Measurements from ENCODE around the gene TERB1. TPM values are rescaled to one million over a fixed set of nuclear protein-coding genes. Genes with fewer than 3 reads are reported as not detected.

TERB1 gene
- total and polyA plus RNA-seq, 4 donors, result 0.10 to 0.35 TPM; not detected in 2

DNA sequence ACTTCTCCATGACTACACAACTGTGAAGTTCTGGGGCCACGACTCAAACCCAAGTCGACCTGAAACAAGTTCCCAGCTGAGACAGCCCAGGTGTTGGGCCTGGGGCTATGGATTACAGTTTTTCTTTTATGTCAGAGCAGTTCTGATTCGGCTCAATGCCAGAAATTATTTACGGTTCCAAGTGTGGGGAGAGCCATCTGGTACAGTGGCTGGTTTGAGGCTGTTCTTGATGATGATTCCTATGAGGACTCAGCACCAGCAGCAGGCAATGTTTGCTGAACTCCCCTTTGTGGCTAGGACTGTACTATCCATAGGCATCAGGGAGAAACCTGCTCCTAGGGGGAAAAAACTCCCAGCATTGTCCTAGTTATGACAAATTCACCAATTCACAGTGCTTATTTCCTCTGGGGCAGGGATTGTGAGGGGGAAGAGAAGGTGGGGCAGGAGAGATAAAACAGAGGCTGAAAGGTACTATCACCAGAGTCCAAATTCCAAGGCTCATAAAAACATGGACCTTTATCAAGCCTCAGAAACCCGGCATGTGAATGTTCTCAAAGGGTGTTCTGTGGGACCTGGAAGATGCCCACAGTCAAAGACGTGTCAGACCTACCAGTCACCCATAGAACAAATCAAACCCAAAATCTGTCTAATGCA lies 86.6 kb downstream of the TERB1 start:
- peak in 2 of 6 donors; percentile 48 to 55 for DNase-seq (ENCODE audit: low read depth in 4 of 6, low spot score in 6 of 6)
- Histone ChIP-seq H3K9me3 (ENCODE audit: control insufficient read depth, insufficient read depth, low read length) (peaks cover 2% of the 10 kb centered on the region), H3K27ac (ENCODE audit: low read depth, low read length) (no peak overlapping the region), H3K4me3 (ENCODE audit: low read depth, low read length) (no peak overlapping the region), H3K27me3 (ENCODE audit: control insufficient read depth, insufficient read depth, low read length) (no peaks in the 10 kb centered on the region), H3K4me1 (ENCODE audit: control insufficient read depth, insufficient read depth, low read length) (no peaks in the 10 kb centered on the region), H3K36me3 (ENCODE audit: control insufficient read depth, insufficient read depth, low read length) (peaks cover 7% of the 10 kb centered on the region)
- 37% methylated on average over 4 of the region's 6 CpGs for WGBS (ENCODE audit: insufficient coverage)

DNA sequence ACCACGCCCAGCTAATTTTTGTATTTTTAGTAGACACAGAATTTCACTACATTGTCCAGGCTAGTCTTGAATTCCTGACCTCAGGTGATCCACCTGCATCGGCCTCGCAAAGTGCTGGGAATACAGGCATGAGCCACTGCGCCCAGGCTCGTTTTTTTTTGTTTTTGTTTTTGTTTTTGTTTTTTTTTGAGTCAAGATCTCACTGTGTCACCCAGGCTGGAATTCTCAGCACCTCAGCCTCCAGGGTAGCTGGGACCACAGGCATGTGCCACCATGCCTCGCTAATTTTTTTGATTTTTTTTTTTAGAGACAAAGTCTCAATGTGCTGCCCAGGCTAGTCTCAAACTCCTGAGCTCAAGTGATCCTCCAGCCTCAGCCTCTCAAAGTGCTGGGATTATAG lies 87.3 kb downstream of the TERB1 start:
- Histone ChIP-seq H3K27me3 (ENCODE audit: control insufficient read depth, insufficient read depth, low read length) (no peaks in the 10 kb centered on the region), H3K4me1 (ENCODE audit: control insufficient read depth, insufficient read depth, low read length) (no peaks in the 10 kb centered on the region), H3K4me3 (ENCODE audit: low read depth, low read length) (no peak overlapping the region), H3K9me3 (ENCODE audit: control insufficient read depth, insufficient read depth, low read length) (peaks cover 2% of the 10 kb centered on the region), H3K27ac (ENCODE audit: low read depth, low read length) (no peak overlapping the region), H3K36me3 (ENCODE audit: control insufficient read depth, insufficient read depth, low read length) (peaks cover 7% of the 10 kb centered on the region)
- WGBS (ENCODE audit: insufficient coverage), result 95% methylated on average over 6 of the region's 6 CpGs
- DNase-seq (ENCODE audit: low read depth in 4 of 6, low spot score in 6 of 6), result no peak

GRCh38 chr16:66713076-66713475 lies 88.3 kb downstream of the TERB1 start:
- no peaks in the 10 kb centered on the region for H3K27me3 ChIP-seq (ENCODE audit: control insufficient read depth, insufficient read depth, low read length)
- no peak for DNase-seq (ENCODE audit: low read depth in 4 of 6, low spot score in 6 of 6)
- H3K4me3 ChIP-seq (ENCODE audit: low read depth, low read length), result no peak overlapping the region
- no peak overlapping the region for H3K27ac ChIP-seq (ENCODE audit: low read depth, low read length)
- H3K4me1 ChIP-seq (ENCODE audit: control insufficient read depth, insufficient read depth, low read length), result no peaks in the 10 kb centered on the region
- no CpG with 5 or more reads among the region's 2 CpGs for WGBS (ENCODE audit: insufficient coverage)
- H3K9me3 ChIP-seq (ENCODE audit: control insufficient read depth, insufficient read depth, low read length), result peaks cover 2% of the 10 kb centered on the region
- H3K36me3 ChIP-seq (ENCODE audit: control insufficient read depth, insufficient read depth, low read length), result no peaks in the 10 kb centered on the region

GRCh38 chr16:66712512-66712911 lies 88.9 kb downstream of the TERB1 start:
- no peak overlapping the region for H3K4me3 ChIP-seq (ENCODE audit: low read depth, low read length)
- H3K27me3 ChIP-seq (ENCODE audit: control insufficient read depth, insufficient read depth, low read length), result no peaks in the 10 kb centered on the region
- no peak for DNase-seq (ENCODE audit: low read depth in 4 of 6, low spot score in 6 of 6)
- H3K27ac ChIP-seq (ENCODE audit: low read depth, low read length), result no peak overlapping the region
- H3K4me1 ChIP-seq (ENCODE audit: control insufficient read depth, insufficient read depth, low read length), result peaks cover 3% of the 10 kb centered on the region
- peaks cover 2% of the 10 kb centered on the region for H3K9me3 ChIP-seq (ENCODE audit: control insufficient read depth, insufficient read depth, low read length)
- H3K36me3 ChIP-seq (ENCODE audit: control insufficient read depth, insufficient read depth, low read length), result no peaks in the 10 kb centered on the region

DNA sequence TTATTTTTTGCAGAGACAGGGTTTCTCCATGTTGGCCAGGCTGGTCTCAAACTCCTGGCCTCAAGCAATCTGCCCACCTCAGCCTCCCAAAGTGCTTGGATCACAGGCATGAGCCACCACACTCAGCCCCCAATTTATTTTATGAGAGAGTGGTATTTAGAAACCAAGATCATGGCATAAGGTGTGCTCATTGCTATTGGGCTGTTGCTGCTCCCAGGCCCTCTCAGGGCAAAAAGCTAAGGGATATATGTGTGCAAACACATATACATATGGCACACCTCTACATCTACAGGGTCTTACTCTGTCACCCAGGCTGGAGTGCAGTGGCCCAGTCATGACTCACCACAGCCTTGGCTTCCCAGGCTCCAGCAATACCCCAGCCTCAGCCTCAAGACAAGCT lies 89.8 kb downstream of the TERB1 start:
- H3K36me3 ChIP-seq (ENCODE audit: control insufficient read depth, insufficient read depth, low read length), result no peaks in the 10 kb centered on the region
- H3K4me1 ChIP-seq (ENCODE audit: control insufficient read depth, insufficient read depth, low read length), result peaks cover 12% of the 10 kb centered on the region
- H3K27me3 ChIP-seq (ENCODE audit: control insufficient read depth, insufficient read depth, low read length), result no peaks in the 10 kb centered on the region
- no peak for DNase-seq (ENCODE audit: low read depth in 4 of 6, low spot score in 6 of 6)
- no peak overlapping the region for H3K27ac ChIP-seq (ENCODE audit: low read depth, low read length)
- no peak overlapping the region for H3K4me3 ChIP-seq (ENCODE audit: low read depth, low read length)
- H3K9me3 ChIP-seq (ENCODE audit: control insufficient read depth, insufficient read depth, low read length), result peaks cover 2% of the 10 kb centered on the region

DNA sequence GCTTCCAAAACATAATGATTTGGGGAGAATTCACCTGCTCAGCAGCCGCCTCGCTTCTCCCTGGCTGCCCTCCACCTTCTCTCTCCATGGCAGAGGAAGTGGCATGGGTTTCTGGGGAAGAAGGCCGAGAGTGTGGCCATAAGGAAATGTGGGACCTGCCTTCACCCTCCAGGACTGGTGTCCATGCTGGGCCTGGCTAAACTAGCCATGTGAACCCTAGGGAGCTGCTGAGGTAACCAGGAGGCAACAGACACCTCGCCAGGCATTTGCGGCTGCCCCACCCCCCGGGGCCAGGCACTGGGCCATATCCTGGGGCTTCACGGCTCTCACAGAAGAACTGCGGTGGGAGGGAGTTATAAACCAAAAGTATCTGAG lies 94.9 kb downstream of the TERB1 start:
- H3K4me3 ChIP-seq (ENCODE audit: low read depth, low read length), result no peak overlapping the region

DNA sequence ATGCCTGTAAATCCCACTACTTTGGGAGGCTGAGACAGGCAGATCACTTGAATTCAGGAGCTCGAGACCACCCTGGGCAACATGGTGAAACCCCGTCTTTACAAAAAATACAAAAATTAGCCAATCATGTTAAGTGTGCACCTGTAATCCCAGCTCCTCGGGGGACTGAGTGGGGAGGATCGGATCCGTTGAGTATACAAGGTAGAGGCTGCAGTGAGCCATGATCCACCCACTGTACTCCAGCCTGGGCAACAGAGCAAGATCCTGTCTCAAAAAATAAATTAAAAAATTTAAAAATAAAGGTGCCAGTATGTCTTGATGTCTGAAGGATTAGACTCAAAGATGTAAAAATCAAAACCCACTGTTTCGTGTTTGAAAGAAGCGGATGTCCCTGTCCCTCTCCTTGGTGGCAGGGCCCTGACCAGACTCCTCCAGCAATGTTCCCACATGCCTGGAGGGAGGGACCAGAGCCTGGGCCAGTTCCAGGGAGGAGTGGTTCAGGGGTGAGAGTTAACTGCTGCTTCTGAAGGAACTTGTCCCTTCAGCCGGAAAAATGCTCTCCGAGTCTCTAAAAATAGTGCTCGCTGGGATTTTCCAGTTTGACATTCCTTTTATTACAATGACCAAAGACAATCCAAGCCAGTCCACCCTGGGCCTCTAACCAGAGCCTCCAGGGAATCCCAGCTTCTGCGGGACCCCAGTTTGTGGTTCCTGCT lies 95.4 kb downstream of the TERB1 start:
- no peaks in the 10 kb centered on the region for H3K27me3 ChIP-seq (ENCODE audit: control insufficient read depth, insufficient read depth, low read length)
- no peak overlapping the region for H3K4me3 ChIP-seq (ENCODE audit: low read depth, low read length)
- DNase-seq (ENCODE audit: low read depth in 4 of 6, low spot score in 6 of 6), result peak in 1 of 6 donors; percentile 49
- no peaks in the 10 kb centered on the region for H3K36me3 ChIP-seq (ENCODE audit: control insufficient read depth, insufficient read depth, low read length)
- peaks cover 19% of the 10 kb centered on the region for H3K4me1 ChIP-seq (ENCODE audit: control insufficient read depth, insufficient read depth, low read length)
- H3K27ac ChIP-seq (ENCODE audit: low read depth, low read length), result peak overlapping the region; percentile 30
- 65% methylated on average over 5 of the region's 11 CpGs for WGBS (ENCODE audit: insufficient coverage)
- no peaks in the 10 kb centered on the region for H3K9me3 ChIP-seq (ENCODE audit: control insufficient read depth, insufficient read depth, low read length)

More for the DNA sequence above, 94.9 kb downstream of the TERB1 start:
- no peaks in the 10 kb centered on the region for H3K9me3 ChIP-seq (ENCODE audit: control insufficient read depth, insufficient read depth, low read length)
- H3K27ac ChIP-seq (ENCODE audit: low read depth, low read length), result peak overlapping the region; percentile 30
- DNase-seq (ENCODE audit: low read depth in 4 of 6, low spot score in 6 of 6), result no peak
- no peaks in the 10 kb centered on the region for H3K36me3 ChIP-seq (ENCODE audit: control insufficient read depth, insufficient read depth, low read length)
- H3K4me1 ChIP-seq (ENCODE audit: control insufficient read depth, insufficient read depth, low read length), result peaks cover 19% of the 10 kb centered on the region
- WGBS (ENCODE audit: insufficient coverage), result 63% methylated on average over 3 of the region's 8 CpGs
- H3K27me3 ChIP-seq (ENCODE audit: control insufficient read depth, insufficient read depth, low read length), result no peaks in the 10 kb centered on the region

Other genes starting within 250 kb of the TERB1 start
- 10 to 100 TPM; 40.3 to 65.1 TPM for gene CKLF, start 249.0 kb downstream of the TERB1 start, total RNA-seq
- 10 to 100 TPM; 38.1 to 41.0 TPM for gene CKLF, start 249.0 kb downstream of the TERB1 start, polyA plus RNA-seq (ENCODE audit: insufficient read length in 2 of 2)
- gene CMTM1, start 235.1 kb downstream of the TERB1 start, total RNA-seq, result 1 to 10 TPM; 4.5 to 8.9 TPM
- gene CMTM1, start 235.1 kb downstream of the TERB1 start, polyA plus RNA-seq (ENCODE audit: insufficient read length in 2 of 2), result 10 to 100 TPM; 11.2 to 12.8 TPM
- 1 to 10 TPM in 1 of 2 donors, under 1 TPM in 1; 0.33 to 1.7 TPM for gene CMTM2, start 222.1 kb downstream of the TERB1 start, total RNA-seq
- gene CMTM2, start 222.1 kb downstream of the TERB1 start, polyA plus RNA-seq (ENCODE audit: insufficient read length in 2 of 2), result 1 to 10 TPM in 1 of 2 donors, under 1 TPM in 1; 0.48 to 1.5 TPM
- 10 to 100 TPM; 13.7 to 22.0 TPM for gene CMTM3, start 196.9 kb downstream of the TERB1 start, total RNA-seq
- gene CMTM3, start 196.9 kb downstream of the TERB1 start, polyA plus RNA-seq (ENCODE audit: insufficient read length in 2 of 2), result 10 to 100 TPM; 41.0 to 48.4 TPM
- gene CMTM4, start 104.8 kb downstream of the TERB1 start, total RNA-seq, result 10 to 100 TPM; 34.8 to 64.3 TPM
- 10 to 100 TPM; 44.1 to 57.1 TPM for gene CMTM4, start 104.8 kb downstream of the TERB1 start, polyA plus RNA-seq (ENCODE audit: insufficient read length in 2 of 2)
- gene DYNC1LI2, start 50.0 kb downstream of the TERB1 start, total RNA-seq, result 100 to 1,000 TPM; 137 to 194 TPM
- gene DYNC1LI2, start 50.0 kb downstream of the TERB1 start, polyA plus RNA-seq (ENCODE audit: insufficient read length in 2 of 2), result 100 to 1,000 TPM; 171 to 178 TPM
- gene NAE1, start 29.4 kb upstream of the TERB1 start, total RNA-seq, result 10 to 100 TPM; 79.4 to 93.5 TPM
- gene NAE1, start 29.4 kb upstream of the TERB1 start, polyA plus RNA-seq (ENCODE audit: insufficient read length in 2 of 2), result 10 to 100 TPM; 87.2 to 91.0 TPM
- gene CA7, start 42.8 kb upstream of the TERB1 start, total RNA-seq, result under 1 TPM; 0.30 to 0.50 TPM
- gene CA7, start 42.8 kb upstream of the TERB1 start, polyA plus RNA-seq (ENCODE audit: insufficient read length in 2 of 2), result under 1 TPM; 0.49 to 0.86 TPM
- 10 to 100 TPM; 11.4 to 13.2 TPM for gene PDP2, start 78.9 kb upstream of the TERB1 start, total RNA-seq
- gene PDP2, start 78.9 kb upstream of the TERB1 start, polyA plus RNA-seq (ENCODE audit: insufficient read length in 2 of 2), result 10 to 100 TPM; 12.7 to 14.4 TPM
- not detected for gene CDH16, start 117.3 kb upstream of the TERB1 start, total RNA-seq
- gene CDH16, start 117.3 kb upstream of the TERB1 start, polyA plus RNA-seq (ENCODE audit: insufficient read length in 2 of 2), result 1 to 10 TPM in 1 of 2 donors, under 1 TPM in 1; 0.67 to 1.8 TPM
- 1 to 10 TPM; 1.8 to 6.0 TPM for gene RRAD, start 124.0 kb upstream of the TERB1 start, total RNA-seq
- 1 to 10 TPM; 1.3 to 2.3 TPM for gene RRAD, start 124.0 kb upstream of the TERB1 start, polyA plus RNA-seq (ENCODE audit: insufficient read length in 2 of 2)
- gene CIAO2B, start 132.8 kb upstream of the TERB1 start, total RNA-seq, result 100 to 1,000 TPM in 1 of 2 donors, 10 to 100 TPM in 1; 52.7 to 121 TPM
- 100 to 1,000 TPM; 134 to 138 TPM for gene CIAO2B, start 132.8 kb upstream of the TERB1 start, polyA plus RNA-seq (ENCODE audit: insufficient read length in 2 of 2)
- 10 to 100 TPM; 22.9 to 41.5 TPM for gene CES2, start 133.9 kb upstream of the TERB1 start, total RNA-seq
- gene CES2, start 133.9 kb upstream of the TERB1 start, polyA plus RNA-seq (ENCODE audit: insufficient read length in 2 of 2), result 10 to 100 TPM; 42.0 to 50.2 TPM
- 1 to 10 TPM in 1 of 2 donors, under 1 TPM in 1; 0.99 to 2.1 TPM for gene CES3, start 159.7 kb upstream of the TERB1 start, total RNA-seq
- gene CES3, start 159.7 kb upstream of the TERB1 start, polyA plus RNA-seq (ENCODE audit: insufficient read length in 2 of 2), result 1 to 10 TPM; 1.1 to 1.8 TPM
- 10 to 100 TPM in 1 of 2 donors, 1 to 10 TPM in 1; 9.8 to 22.5 TPM for gene CES4A, start 187.0 kb upstream of the TERB1 start, total RNA-seq
- gene CES4A, start 187.0 kb upstream of the TERB1 start, polyA plus RNA-seq (ENCODE audit: insufficient read length in 2 of 2), result 10 to 100 TPM; 18.5 to 48.6 TPM
- gene CBFB, start 227.6 kb upstream of the TERB1 start, total RNA-seq, result 10 to 100 TPM; 45.4 to 59.4 TPM
- gene CBFB, start 227.6 kb upstream of the TERB1 start, polyA plus RNA-seq (ENCODE audit: insufficient read length in 2 of 2), result 10 to 100 TPM; 36.1 to 38.6 TPM